Spleen (tissue), 11 donors: Measurements from ENCODE around the gene NECAB3. TPM values are rescaled to one million over a fixed set of nuclear protein-coding genes. Genes with fewer than 3 reads are reported as not detected.

Source experiments
- DNase-seq: peaks from one replicate; pipeline ENCODE4 v3.0.0-alpha.2; 2020
- H3K27ac ChIP-seq, 8 donors: fragments of 200-600 bp; sonication (generic) in 7 of 8; 1 replicate in 4 of 8; 2 replicates in 4 of 8; pipeline versions ENCODE4 v1.5.0 to v1.8.0; 2016 to 2021; ENCODE audit warnings: inconsistent platforms in 4 of 8, mild to moderate bottlenecking in 4 of 8, moderate library complexity in 1 of 8
- H3K27me3 ChIP-seq, 7 donors: fragments of 200-600 bp; sonication (generic) in 6 of 7; replicated peaks in 1 of 7; 1 replicate in 4 of 7; 2 replicates in 3 of 7; pipeline versions ENCODE4 v1.5.0 to v1.8.0; 2016 to 2021; ENCODE audit warnings: inconsistent platforms in 3 of 7, mild to moderate bottlenecking in 1 of 7
- H3K36me3 ChIP-seq, 6 donors: fragments of 200-600 bp; sonication (generic) in 5 of 6; 1 replicate in 4 of 6; 2 replicates in 2 of 6; pipeline versions ENCODE4 v1.5.0 to v1.8.0; 2016 to 2021; ENCODE audit warnings: inconsistent platforms in 2 of 6
- H3K4me1 ChIP-seq, 6 donors: fragments of 200-600 bp; sonication (generic) in 5 of 6; 1 replicate in 3 of 6; 2 replicates in 3 of 6; pipeline versions ENCODE4 v1.5.0 to v1.8.0; 2016 to 2021; ENCODE audit warnings: inconsistent platforms in 3 of 6
- H3K4me3 ChIP-seq, 8 donors: fragments of 200-600 bp; sonication (generic) in 7 of 8; 1 replicate in 4 of 8; 2 replicates in 4 of 8; pipeline versions ENCODE4 v1.5.0 to v1.8.0; 2016 to 2021; ENCODE audit warnings: inconsistent platforms in 4 of 8, mild to moderate bottlenecking in 4 of 8, moderate library complexity in 2 of 8
- H3K9me3 ChIP-seq, 8 donors: fragments of 200-600 bp; sonication (generic) in 7 of 8; 1 replicate in 4 of 8; 2 replicates in 4 of 8; pipeline versions ENCODE4 v1.5.0 to v1.8.0; 2016 to 2021; ENCODE audit warnings: inconsistent platforms in 4 of 8
- POLR2A ChIP-seq, 3 donors: fragments of 450-650 bp; IDR thresholded peaks; one replicate each; pipeline ENCODE4 v1.5.1; 2017; ENCODE audit warnings: antibody characterized with exemption in 3 of 3, mild to moderate bottlenecking in 1 of 3
- POLR2AphosphoS5 ChIP-seq, 3 donors: sonication (generic); formaldehyde crosslinking; IDR thresholded peaks; one replicate each; pipeline ENCODE4 v1.5.1; 2017; ENCODE audit warnings: antibody characterized with exemption in 3 of 3
- WGBS, 5 donors: extraction: QIAGEN DNeasy Blood & Tissue Kit in 3 of 5; methylation state at CpG; one replicate each; pipeline versions ENCODE4 v1.1.5 to v1.1.7; 2013 to 2018; 5-methylcytosine and 5-hydroxymethylcytosine counted together
- intact Hi-C: fragments of 100-400 bp; cut with DNase I; formaldehyde crosslinking; loops from one replicate; pipeline ENCODE4 v1.15.0; 2023; ENCODE audit warnings: low total_unique reads
- polyA plus RNA-seq, 3 donors: library from polyadenylated mRNA; stranded (reverse); fragments of 200-250 nt; gene quantifications; one replicate each; pipeline ENCODE4 v1.2.1, GENCODE V29; 2013
- total RNA-seq, 7 donors: library from RNA; depleted of rRNA in 3 of 7; stranded (reverse); fragments of >200 nt in 3 of 7; fragmentation: NEBNext Ultra II Directional in 4 of 7; extraction: Animal tissue kit (Norgen Biotek cat#: 25700) in 4 of 7; gene quantifications; one replicate each; pipeline versions ENCODE4 v1.1.0 to v1.2.1, GENCODE V29; 2016 to 2021
- TF ChIP-seq, protein P1 (sequence below), 11 experiments: fragments of 200-600 bp in 7 of 11; fragments of 450-650 bp in 4 of 11; sonication (generic) in 4 of 11; IDR thresholded peaks in 8 of 11; conservative IDR thresholded peaks in 3 of 11; 1 replicate in 7 of 11; 2 replicates in 4 of 11; pipeline versions ENCODE4 v1.4.0 to v1.8.0; 2016 to 2021; ENCODE audit warnings: antibody characterized with exemption in 11 of 11, inconsistent platforms in 4 of 11, mild to moderate bottlenecking in 1 of 11
- donor health status: healthy with polysubstance abuse.
- donor health status: DM: no; HTN: no; CAD: no; lungs with moderate emphysema.
- donor health status: DM: no; HTN: no; CAD: no.
- donor health status: Bipolar disorder and iron deficiency.
- donor health status: healthy.
- donor health status: DM: no; HTN: no; CAD: no.
- donor health status: DM: yes; HTN: yes; CAD: no.

Gene NECAB3
- total and polyA plus RNA-seq, 10 donors, result 8.6 to 39.0 (median 18.4) TPM

DNA sequence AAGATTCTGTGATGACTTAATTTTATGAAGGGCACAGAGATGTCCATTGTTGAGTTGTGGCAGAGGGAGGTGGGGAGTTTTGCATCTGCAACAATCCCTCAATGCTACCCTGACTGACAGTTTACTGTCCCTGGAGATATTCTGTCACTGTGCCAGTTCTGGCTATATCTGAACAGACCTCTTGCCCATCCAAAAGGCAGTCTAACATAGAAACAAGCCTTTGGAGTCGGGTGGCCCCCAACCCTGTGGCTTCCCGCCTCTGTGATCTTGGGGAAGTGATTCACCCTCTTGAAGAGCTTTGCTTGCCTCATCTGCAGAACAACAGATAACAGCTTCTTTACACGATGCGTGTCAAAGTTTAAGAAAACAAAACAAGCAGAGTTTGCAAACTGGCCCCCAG, 15.7 kb upstream of the NECAB3 start:
- Histone ChIP-seq H3K4me1 (peaks cover 8 to 50% (median 27%) of the 10 kb centered on the region in 6 donors), H3K27ac (peak overlapping the region in 5 of 8 donors; percentile 7 to 61 (median 15)), H3K36me3 (no peaks in the 10 kb centered on the region), H3K27me3 (no peaks in the 10 kb centered on the region), H3K9me3 (no peaks in the 10 kb centered on the region), H3K4me3 (no peak overlapping the region)
- 11 to 25% (median 17%) methylated on average over 4 of the region's 4 CpGs for WGBS, 5 donors
- no peak for TF ChIP-seq POLR2A (IDR thresholded peaks at IDR 0.05)
- TF ChIP-seq, protein P1, sequence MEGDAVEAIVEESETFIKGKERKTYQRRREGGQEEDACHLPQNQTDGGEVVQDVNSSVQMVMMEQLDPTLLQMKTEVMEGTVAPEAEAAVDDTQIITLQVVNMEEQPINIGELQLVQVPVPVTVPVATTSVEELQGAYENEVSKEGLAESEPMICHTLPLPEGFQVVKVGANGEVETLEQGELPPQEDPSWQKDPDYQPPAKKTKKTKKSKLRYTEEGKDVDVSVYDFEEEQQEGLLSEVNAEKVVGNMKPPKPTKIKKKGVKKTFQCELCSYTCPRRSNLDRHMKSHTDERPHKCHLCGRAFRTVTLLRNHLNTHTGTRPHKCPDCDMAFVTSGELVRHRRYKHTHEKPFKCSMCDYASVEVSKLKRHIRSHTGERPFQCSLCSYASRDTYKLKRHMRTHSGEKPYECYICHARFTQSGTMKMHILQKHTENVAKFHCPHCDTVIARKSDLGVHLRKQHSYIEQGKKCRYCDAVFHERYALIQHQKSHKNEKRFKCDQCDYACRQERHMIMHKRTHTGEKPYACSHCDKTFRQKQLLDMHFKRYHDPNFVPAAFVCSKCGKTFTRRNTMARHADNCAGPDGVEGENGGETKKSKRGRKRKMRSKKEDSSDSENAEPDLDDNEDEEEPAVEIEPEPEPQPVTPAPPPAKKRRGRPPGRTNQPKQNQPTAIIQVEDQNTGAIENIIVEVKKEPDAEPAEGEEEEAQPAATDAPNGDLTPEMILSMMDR (IDR thresholded peaks at IDR 0.05 in 8 of 11, conservative IDR thresholded peaks at IDR 0.05 in 3 of 11), result no peak
- no peak for TF ChIP-seq POLR2AphosphoS5 (IDR thresholded peaks at IDR 0.05)
- intact Hi-C loops, result no loop called here
- no peak for DNase-seq

DNA sequence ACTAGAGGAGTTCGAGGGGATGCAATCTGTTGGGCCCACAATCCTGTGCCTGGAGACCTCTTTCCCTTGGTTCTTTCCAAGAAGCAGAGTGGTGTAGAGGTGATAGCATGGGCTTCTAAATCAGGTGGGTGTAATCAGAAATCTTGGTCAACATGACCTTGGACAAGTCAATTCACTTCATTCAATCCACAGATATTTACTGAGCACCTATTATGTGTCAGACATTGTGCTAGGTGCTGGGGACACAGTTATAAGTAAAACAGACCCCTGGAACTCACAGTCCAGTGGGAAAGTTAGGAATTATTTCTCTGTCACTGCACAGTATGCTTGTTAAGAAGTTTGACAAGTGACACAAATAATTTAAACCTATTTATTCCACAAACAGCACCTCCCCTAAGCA, 15.3 kb upstream of the NECAB3 start:
- TF ChIP-seq POLR2AphosphoS5 (IDR thresholded peaks at IDR 0.05), result no peak
- no peak for TF ChIP-seq POLR2A (IDR thresholded peaks at IDR 0.05)
- TF ChIP-seq, protein P1 (IDR thresholded peaks at IDR 0.05 in 8 of 11, conservative IDR thresholded peaks at IDR 0.05 in 3 of 11), result no peak
- H3K27ac ChIP-seq, result peak overlapping the region in 4 of 8 donors; percentile 13 to 61 (median 42)
- intact Hi-C loops, result no loop called here
- DNase-seq, result no peak
- no peaks in the 10 kb centered on the region for H3K9me3 ChIP-seq
- 95 to 100% (median 100%) methylated on average over 1 of the region's 1 CpG for WGBS, 5 donors
- H3K36me3 ChIP-seq, result no peaks in the 10 kb centered on the region
- no peaks in the 10 kb centered on the region for H3K27me3 ChIP-seq
- H3K4me3 ChIP-seq, result no peak overlapping the region
- peaks cover 8 to 55% (median 30%) of the 10 kb centered on the region in 6 donors for H3K4me1 ChIP-seq

DNA sequence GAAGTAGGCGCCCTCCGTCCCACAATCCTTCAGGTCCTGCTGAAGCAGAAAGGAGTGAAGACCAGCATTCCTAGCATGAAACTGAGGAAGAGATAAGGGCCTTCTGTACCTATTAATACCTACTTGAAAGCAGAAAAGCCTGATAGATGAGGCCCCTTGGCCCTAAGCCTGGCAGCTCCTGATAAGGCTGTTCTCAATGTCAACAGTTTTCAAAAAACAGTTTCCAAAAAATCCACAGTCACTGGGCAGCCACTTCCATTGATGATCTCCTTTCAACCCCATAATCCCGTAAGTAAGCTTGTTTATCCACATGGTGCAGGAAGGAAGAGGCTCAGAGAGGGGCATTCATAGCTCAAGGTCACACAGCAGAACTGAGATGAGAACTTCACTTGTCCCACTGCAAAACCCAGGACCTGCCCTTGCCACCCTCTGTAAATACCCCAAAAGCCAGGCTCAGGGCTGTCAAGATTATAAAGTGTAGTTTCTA, 14.8 kb upstream of the NECAB3 start:
- intact Hi-C loops, result no loop called here
- Histone ChIP-seq H3K27me3 (no peaks in the 10 kb centered on the region), H3K4me1 (peaks cover 8 to 60% (median 30%) of the 10 kb centered on the region in 6 donors), H3K4me3 (no peak overlapping the region), H3K36me3 (no peaks in the 10 kb centered on the region), H3K27ac (peak overlapping the region in 7 of 8 donors; percentile 2 to 61 (median 37)), H3K9me3 (no peaks in the 10 kb centered on the region)
- 73 to 94% (median 82%) methylated on average over 3 of the region's 3 CpGs for WGBS, 5 donors
- TF ChIP-seq, protein P1 (IDR thresholded peaks at IDR 0.05 in 8 of 11, conservative IDR thresholded peaks at IDR 0.05 in 3 of 11), result no peak
- no peak for TF ChIP-seq POLR2AphosphoS5 (IDR thresholded peaks at IDR 0.05)
- no peak for DNase-seq

DNA sequence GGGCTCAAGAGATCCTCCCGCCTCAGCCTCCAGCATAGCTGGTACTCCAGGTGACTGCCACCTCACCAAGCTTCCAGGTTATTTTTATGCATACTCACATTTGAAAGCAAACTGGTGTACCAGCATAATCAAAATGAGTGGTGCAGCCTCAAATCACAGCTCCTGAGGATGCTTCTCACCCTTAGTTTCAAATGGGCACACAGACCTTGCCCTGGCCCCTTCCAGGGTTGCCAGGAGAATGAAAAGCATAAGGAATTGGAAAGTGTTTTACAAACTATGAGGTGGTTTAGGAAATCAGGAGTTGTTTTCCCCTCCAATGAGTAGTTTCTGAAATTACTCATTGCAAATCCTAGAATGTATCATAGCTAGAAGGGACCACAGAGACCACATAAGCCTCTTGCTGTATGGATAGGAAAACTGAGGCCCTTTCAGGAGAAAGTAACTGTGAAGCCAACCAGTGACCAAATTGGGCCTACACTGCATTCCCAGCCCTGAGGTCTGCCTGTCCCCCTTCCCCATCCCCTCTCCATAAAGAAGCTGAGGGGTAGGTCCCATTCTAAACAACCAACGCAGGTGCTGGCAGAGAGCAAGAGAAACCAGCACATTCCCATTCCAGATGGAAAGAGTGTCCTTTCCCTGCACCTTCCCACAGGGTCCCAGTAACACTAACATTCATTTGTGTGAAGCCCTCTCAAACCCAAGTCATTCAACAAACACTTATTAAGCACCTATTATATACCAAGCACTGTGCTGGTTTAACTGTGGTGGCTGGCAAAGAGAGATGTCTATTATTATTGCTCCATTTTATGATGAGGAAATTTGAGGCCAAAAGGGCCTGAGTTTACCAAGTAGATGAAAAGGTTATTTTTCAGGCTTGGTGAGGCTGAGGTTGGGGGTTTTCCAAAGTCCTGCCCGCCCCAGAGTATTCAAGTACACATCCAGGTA, 14.0 kb upstream of the NECAB3 start:
- H3K27ac ChIP-seq, result peak overlapping the region in 7 of 8 donors; percentile 2 to 61 (median 37)
- TF ChIP-seq POLR2AphosphoS5 (IDR thresholded peaks at IDR 0.05) (no peak), POLR2A (IDR thresholded peaks at IDR 0.05) (no peak)
- TF ChIP-seq, protein P1 (IDR thresholded peaks at IDR 0.05 in 8 of 11, conservative IDR thresholded peaks at IDR 0.05 in 3 of 11), result no peak
- intact Hi-C loops, result no loop called here

More for the DNA sequence above, 14.0 kb upstream of the NECAB3 start:
- DNase-seq, result no peak
- H3K9me3 ChIP-seq, result no peaks in the 10 kb centered on the region
- WGBS, 5 donors, result 90 to 94% (median 93%) methylated on average over 3 of the region's 3 CpGs
- H3K27me3 ChIP-seq, result no peaks in the 10 kb centered on the region
- no peaks in the 10 kb centered on the region for H3K36me3 ChIP-seq
- peaks cover 8 to 62% (median 30%) of the 10 kb centered on the region in 6 donors for H3K4me1 ChIP-seq
- H3K4me3 ChIP-seq, result no peak overlapping the region
